Ectodermal cell (in vitro differentiated cells): ENCODE data around the gene GYPA.
"Not testable (repeated sequence)": the region's sequence is repeated elsewhere in the genome, so short reads cannot be mapped to it uniquely, and the experiment has no call there.

Source experiments
- H3K27ac ChIP-seq: 2 replicates; pipeline ENCODE4 v1.7.0; 2013; ENCODE audit warnings: mild to moderate bottlenecking, low read depth, low read length; ENCODE audit not compliant: insufficient read depth, poor library complexity, severe bottlenecking
- H3K27me3 ChIP-seq: 2 replicates; pipeline ENCODE4 v1.7.0; 2013; ENCODE audit warnings: mild to moderate bottlenecking, low read length; ENCODE audit not compliant: insufficient read depth, control insufficient read depth, poor library complexity, severe bottlenecking
- H3K36me3 ChIP-seq: one replicate; pipeline ENCODE4 v1.7.0; 2013; ENCODE audit warnings: low read length; ENCODE audit not compliant: control insufficient read depth, insufficient read depth
- H3K4me1 ChIP-seq: one replicate; pipeline ENCODE4 v1.7.0; 2013; ENCODE audit warnings: low read length; ENCODE audit not compliant: control insufficient read depth, insufficient read depth
- H3K4me3 ChIP-seq: 2 replicates; pipeline ENCODE4 v1.7.0; 2013; ENCODE audit warnings: low read depth, low read length, control low read depth; ENCODE audit not compliant: insufficient read depth
- H3K9me3 ChIP-seq: 2 replicates; pipeline ENCODE4 v1.7.0; 2013; ENCODE audit warnings: mild to moderate bottlenecking, low read length, moderate library complexity; ENCODE audit not compliant: control insufficient read depth
- WGBS, 2 experiments: methylation state at CpG; one replicate each; pipeline ENCODE4 v1.1.7; 2013; ENCODE audit warnings: missing lambda C conversion rate in 2 of 2; 5-methylcytosine and 5-hydroxymethylcytosine counted together

GYPA gene

DNA sequence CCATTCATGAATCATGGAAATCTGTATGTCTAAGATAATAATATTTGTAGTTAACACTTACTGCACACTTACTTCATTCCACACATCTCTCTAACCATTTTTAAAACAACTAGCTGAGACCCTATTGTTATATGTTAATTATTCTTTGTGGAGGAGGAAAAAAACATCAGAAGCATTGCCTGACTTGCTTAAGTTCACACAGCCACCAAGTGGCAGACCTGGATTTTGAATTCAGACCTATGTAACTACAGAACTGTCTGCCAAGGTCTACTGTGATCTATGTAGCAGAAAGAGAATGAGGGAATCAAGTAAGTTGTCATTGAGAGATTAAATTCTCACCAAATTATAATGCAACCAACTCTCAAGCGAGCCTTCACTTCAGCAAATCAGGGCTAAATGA is 10.4 kb downstream of the GYPA start:
- not testable (repeated sequence) for H3K4me1 ChIP-seq, H3K27me3 ChIP-seq, H3K9me3 ChIP-seq, H3K36me3 ChIP-seq, H3K27ac ChIP-seq, H3K4me3 ChIP-seq
- WGBS, 2 experiments: no CpG with 5 or more reads among the region's 1 CpG

DNA sequence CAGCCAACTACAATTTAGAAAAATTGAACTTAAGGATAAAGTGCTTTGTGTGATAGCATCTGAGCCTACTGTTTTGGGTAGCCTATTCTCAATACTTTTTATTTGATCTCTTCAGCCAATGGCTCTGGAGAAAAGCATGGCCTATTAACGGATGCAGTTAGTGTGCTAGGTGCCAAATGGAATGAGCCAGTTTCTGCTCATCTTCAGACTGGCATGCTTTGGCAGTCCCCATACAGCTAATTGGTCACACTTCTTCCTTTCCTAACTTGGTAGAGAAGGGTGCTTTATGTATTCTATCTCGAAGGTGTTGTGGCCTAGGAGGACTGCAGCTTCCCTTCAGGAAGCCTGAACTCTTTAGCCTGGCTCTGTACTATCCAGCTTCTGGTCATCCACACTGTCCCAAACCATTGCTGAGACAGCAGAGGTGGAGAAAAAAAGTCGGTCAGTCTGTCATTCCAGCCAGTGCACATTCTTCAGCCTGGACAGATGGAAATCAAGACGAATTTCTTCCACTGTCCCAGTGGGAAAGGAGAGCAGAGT is 11.1 kb downstream of the GYPA start:
- not testable (repeated sequence) for H3K9me3 ChIP-seq, H3K36me3 ChIP-seq, H3K4me3 ChIP-seq, H3K4me1 ChIP-seq, H3K27ac ChIP-seq, H3K27me3 ChIP-seq
- WGBS, 2 experiments: 91 to 93% methylated on average over 4 of the region's 4 CpGs

DNA sequence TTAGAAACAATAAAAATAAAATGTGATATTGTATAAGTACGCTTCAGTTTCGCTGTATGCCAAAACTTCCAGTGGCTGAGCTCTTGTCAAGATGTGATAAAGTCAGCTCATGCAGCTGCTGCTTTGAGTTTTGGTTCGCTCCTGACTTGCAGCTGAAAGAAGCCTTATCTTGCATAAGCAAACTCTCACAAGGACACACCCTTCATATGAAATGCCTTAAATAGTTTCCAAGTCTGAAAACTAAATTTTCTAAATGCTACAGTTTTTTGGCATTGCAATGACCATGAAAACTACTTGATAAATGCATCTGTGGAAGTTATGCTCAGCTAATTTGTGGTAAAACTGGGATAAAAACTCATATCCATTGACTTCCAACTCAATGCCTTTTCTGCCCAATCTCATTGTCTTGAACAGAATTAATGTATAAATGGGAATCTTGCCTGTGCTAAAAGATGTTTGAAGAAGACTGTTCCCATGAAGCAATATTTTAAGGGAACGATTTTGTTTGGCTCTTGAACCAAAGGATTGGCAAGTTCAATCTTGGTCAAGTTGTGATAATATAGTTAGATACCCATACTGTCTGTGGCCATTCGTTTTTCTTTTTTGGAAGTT is 11.7 kb downstream of the GYPA start:
- H3K9me3 ChIP-seq, H3K4me1 ChIP-seq, H3K27me3 ChIP-seq, H3K4me3 ChIP-seq, H3K36me3 ChIP-seq, H3K27ac ChIP-seq: not testable (repeated sequence)
- 83 to 90% methylated on average over 1 to 3 of the region's 5 CpGs for WGBS, 2 experiments

DNA sequence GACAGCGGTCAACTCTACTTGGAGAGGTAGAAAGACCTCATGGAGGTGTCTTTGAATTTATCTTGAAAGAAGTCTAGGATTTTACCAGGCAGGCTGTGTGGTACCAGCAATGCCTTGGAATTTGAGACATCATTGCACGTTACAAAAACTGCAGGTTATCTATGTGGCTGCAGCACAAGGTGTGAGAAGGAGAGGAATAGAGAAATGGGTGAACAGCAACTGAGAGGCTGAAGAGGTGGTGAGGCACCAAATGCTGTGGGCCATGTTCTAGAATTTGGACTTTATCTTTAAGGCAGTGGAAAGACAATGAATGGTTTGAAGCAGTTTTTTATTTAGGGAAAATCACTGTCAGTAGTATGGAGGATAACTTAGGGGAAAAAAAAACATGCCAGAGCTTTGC is 15.4 kb downstream of the GYPA start:
- not testable (repeated sequence) for H3K9me3 ChIP-seq, H3K36me3 ChIP-seq, H3K27ac ChIP-seq, H3K27me3 ChIP-seq, H3K4me3 ChIP-seq, H3K4me1 ChIP-seq
- WGBS, 2 experiments: 86 to 91% methylated on average over 1 of the region's 2 CpGs

DNA sequence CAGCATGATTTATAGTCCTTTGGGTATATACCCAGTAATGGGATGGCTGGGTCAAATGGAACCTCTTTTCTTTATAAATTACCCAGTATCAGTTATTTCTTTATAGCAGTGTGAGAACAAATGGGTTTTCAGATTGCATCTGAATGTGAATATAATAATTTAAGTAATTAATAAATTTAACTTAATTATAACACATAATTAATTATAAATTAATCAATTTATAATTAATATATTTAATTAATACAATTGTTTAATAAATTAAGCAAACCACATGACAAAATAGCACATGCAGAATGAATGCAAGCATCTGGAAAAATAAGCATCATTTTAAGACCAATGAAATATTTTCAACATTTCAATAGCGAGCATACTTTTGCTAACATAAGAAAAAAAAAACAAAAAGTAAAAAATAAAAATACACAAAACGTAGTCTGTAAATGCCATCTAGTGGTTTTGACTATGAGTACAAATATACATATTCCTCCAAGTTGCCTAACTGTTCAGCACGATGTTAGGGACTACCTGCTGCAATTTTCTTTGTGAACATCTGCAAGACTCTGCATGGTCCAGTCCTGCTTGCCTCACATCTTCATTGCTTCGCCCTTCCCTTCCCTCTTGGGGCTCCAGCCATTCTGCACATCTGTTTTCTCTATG is 16.4 kb downstream of the GYPA start:
- H3K9me3 ChIP-seq, H3K4me1 ChIP-seq, H3K36me3 ChIP-seq, H3K27ac ChIP-seq, H3K27me3 ChIP-seq, H3K4me3 ChIP-seq: not testable (repeated sequence)
- WGBS, 2 experiments: 87 to 97% methylated on average over 2 to 3 of the region's 4 CpGs

DNA sequence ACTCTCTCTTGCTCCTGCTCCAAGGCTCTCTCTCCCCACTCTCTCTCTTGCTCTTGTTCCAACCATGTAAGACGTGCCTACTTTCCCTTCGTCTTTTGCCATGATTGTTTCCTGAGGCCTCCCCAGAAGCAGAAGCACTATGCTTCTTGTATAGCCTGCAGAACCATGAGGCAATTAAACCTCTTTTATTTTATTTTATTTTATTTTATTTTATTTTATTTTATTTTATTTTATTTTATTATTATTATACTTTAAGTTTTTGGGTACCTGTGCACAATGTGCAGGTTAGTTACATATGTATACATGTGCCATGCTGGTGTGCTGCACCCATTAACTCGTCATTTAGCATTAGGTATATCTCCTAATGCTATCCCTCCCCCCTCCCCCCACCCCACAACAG is 17.2 kb downstream of the GYPA start:
- not testable (repeated sequence) for H3K27me3 ChIP-seq, H3K9me3 ChIP-seq, H3K36me3 ChIP-seq, H3K27ac ChIP-seq, H3K4me3 ChIP-seq, H3K4me1 ChIP-seq
- 85 to 92% methylated on average over 2 of the region's 3 CpGs for WGBS, 2 experiments

DNA sequence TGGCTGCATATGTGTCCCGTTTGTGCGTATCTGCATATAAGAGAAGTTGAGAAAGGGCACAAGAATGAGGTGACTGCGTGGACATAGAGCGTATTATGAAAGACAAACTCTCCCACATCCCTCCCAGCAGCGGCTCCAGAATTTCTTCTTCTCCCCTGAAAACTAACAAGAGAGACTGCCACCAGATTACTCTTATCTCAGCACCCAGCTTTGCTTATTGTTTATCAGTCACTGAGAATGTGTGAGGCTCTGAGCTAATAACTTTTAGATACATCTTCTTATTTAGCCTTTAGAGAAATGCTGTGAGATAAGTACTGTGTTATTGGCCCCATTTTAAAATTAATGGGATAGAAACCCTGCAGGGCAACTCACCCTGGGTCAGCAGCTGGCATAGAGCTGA is 20.8 kb downstream of the GYPA start:
- H3K27me3 ChIP-seq, H3K9me3 ChIP-seq, H3K27ac ChIP-seq, H3K36me3 ChIP-seq, H3K4me1 ChIP-seq, H3K4me3 ChIP-seq: not testable (repeated sequence)
- WGBS, 2 experiments: 93 to 100% methylated on average over 2 of the region's 5 CpGs

DNA sequence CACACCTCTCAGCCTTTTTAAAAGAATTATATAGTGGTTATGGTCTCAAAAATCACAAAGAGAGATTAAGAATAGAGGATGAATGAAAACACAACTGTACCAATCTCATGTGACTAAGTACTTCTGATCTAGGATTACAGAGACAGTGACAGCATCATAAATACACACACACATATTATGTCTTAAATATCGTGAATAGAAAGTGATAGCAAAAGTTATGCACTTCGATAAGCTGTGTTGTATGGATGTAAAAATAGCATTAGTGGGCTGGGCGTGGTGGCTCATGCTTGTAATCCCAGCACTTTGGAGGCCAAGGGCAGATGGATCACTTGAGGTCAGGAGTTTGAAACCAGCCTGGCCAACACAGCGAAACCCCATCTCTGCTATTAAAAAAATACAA is 25.0 kb downstream of the GYPA start:
- Histone ChIP-seq H3K4me3 (no peak overlapping the region), H3K27ac (no peak overlapping the region), H3K36me3 (no peaks in the 10 kb centered on the region), H3K27me3 (no peaks in the 10 kb centered on the region), H3K4me1 (no peaks in the 10 kb centered on the region), H3K9me3 (no peaks in the 10 kb centered on the region)
- 89 to 93% methylated on average over 4 of the region's 4 CpGs for WGBS, 2 experiments

DNA sequence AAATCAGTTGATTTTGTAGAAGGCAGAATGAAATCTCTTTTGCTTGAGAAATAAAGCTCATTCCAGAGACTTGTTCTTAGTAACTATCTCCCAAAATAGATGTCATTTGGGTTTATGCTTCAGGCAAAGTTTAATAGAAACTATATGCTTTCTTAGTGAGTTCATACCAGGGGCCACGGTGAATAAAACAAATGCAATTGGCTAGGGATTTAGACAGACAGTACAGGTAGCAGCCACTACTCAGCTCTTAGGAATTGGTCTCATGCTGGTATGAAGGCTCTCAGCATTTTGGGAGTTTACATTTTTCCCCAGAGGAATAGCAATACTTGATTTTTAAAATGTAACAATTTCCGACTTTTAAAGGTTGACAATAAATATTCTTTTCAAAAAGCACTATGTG is 27.0 kb downstream of the GYPA start:
- 87 to 94% methylated on average over 1 of the region's 2 CpGs for WGBS, 2 experiments
- H3K4me3 ChIP-seq: no peak overlapping the region

DNA sequence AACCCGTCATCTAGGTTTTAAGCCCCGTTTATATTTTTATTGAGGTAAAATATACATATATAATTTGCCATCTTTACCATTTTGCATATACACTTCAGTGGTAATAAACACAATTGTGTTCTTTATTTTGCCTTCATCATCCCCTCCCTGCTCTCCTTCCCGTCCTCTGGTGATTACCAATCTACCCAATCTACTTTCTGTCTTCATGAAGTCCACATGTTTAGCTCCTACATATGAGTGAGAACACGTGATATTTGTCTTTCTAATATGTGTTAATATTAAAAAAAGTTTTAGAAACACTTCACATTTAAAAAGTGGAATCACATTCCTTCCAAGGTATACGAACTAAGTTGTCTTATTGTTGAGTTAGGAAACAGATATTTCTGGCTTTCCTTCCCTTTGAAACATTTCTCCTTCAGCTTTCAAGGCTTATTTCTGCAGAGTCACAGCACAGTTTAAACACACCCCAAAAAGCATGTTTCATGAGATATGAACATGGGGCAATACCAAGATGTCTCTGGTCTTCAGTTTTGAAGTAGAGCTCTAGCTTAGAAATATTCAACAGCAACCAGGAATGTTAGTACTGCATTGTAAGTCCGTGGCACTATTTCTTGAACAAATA is 35.9 kb downstream of the GYPA start:
- H3K36me3 ChIP-seq: no peaks in the 10 kb centered on the region
- H3K9me3 ChIP-seq: no peaks in the 10 kb centered on the region
- no peak overlapping the region for H3K4me3 ChIP-seq
- no peaks in the 10 kb centered on the region for H3K4me1 ChIP-seq
- no peak overlapping the region for H3K27ac ChIP-seq
- WGBS, 2 experiments: 91% methylated on average over 2 of the region's 6 CpGs
- no peaks in the 10 kb centered on the region for H3K27me3 ChIP-seq

More for the DNA sequence above, 27.0 kb downstream of the GYPA start:
- no peaks in the 10 kb centered on the region for H3K36me3 ChIP-seq
- H3K4me1 ChIP-seq: no peaks in the 10 kb centered on the region
- no peak overlapping the region for H3K27ac ChIP-seq
- no peaks in the 10 kb centered on the region for H3K27me3 ChIP-seq
- H3K9me3 ChIP-seq: no peaks in the 10 kb centered on the region
